ENCODE measurements around the gene RAPGEF1.

- TF ChIP-seq POLR2A (IDR thresholded peaks at IDR 0.05; ENCODE audit: low read length) (no peak), GATA1 (IDR thresholded peaks at IDR 0.05; ENCODE audit: low read depth, low read length) (no peak)
Measured at GRCh38 chr9:131530546-131530919, 209.3 kb downstream of the RAPGEF1 start.
